NCI-H2227 treated with DMSO at 0.1 percent for 48 hours (cell line): Measurements from ENCODE around the gene SSTR3.
"Not testable (repeated sequence)": the region's sequence is repeated elsewhere in the genome, so short reads cannot be mapped to it uniquely, and the experiment has no call there.

ENCODE experiments used
- DNase-seq: peaks from one replicate; lab custom pipeline; 2025; lab: John Stamatoyannopoulos, UW

SSTR3 gene

DNA sequence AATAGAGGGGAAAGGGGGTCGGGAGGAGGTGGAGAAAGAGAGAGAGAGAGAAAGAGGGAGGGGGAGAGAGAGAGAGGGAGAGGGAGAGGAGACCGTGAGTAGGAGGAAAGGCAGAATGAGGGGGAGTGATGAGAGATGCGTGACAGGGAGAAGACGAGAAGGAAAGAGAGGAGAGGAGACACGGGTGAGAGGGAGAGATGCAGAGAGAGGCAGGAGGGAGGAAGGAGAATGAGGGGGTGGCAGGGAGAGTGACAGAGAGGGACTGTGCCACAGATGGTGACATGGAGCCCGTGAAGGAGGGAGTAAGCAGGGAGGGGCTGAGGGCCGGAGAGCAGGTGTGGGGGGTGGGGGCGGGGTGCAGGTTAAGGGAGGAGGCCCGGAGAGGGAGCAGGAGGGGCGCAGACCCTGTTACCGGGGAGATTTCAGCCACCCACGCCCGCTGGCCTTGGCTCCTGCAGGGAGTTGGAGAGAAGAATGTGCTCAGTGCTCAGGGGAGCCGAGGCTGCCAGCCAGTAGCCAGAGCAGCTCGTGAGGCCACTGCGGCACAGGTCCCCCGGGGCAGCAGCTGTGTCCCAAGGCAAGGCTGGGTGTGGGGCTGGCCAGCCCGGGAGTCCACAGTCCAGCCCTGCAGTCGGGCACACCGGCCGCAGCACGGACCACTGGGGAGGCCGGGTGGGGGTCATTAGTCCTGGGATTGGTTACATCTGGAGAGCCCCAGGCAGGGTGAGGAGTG lies at the start of gene SSTR3:
Gene SSTR3, minus strand, starts transcription at position 304 of the 733 bp plus-strand sequence. CDS start 4,674 bp downstream, outside the sequence.
- DNase-seq: no peak

DNA sequence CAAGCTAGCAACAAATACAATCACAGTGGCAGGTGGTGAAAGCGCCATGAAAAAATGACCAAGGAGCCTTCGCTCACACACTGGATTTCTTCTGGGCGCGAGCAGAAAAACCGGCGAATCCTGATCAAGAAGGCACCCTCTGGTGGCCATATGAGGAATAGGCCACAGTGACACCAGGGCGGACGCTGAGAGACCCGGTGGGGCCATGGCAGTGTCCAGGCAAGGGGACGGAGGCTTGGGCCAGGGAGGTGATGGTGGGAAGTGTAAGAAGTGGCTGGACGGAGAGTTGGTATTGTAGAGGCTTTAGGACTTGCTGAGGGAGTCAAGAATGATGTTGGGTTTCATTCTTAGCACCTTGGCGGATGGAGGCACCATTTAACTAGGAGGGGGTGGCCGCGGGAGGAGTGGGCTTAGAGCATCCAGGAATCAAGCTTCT lies 48.6 kb upstream of the SSTR3 start:
- no peak for DNase-seq

DNA sequence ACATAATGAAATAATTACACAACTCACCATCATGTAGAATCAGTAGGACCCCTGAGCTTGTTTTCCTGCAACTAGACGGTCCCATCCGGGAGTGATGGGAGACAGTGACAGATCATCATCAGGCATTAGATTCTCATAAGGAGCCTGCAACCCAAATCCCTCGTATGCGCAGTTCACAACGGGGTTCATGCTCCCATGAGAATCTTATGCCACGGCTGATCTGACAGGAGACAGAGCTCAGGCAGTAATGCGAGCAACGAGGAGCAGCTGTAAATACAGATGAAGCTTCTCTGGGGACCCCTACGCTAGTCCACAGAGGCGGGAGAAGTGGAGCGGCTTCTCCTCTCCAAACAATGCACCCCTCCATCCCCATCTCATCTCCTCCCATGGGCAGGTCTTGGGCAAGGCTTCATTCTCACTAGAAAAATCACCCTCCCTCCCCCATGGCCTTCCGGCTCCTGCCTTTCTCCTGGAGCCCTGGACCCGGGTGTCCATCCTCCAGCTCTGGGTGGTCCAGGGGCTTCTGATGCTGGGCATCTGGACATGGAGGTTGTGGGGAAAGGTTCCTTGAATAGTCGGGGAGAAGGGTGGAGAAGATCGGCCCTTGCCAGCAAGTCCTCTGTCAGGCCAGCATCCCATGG lies 48.0 kb upstream of the SSTR3 start:
- DNase-seq: no peak

GRCh38 chr22:37259540-37260029 lies 47.3 kb upstream of the SSTR3 start:
- no peak for DNase-seq

GRCh38 chr22:37258753-37259401 lies 46.6 kb upstream of the SSTR3 start:
- DNase-seq: no peak

- no peak for DNase-seq
These were observed 45.9 kb upstream of the SSTR3 start for GRCh38 chr22:37258005-37258752.

DNA sequence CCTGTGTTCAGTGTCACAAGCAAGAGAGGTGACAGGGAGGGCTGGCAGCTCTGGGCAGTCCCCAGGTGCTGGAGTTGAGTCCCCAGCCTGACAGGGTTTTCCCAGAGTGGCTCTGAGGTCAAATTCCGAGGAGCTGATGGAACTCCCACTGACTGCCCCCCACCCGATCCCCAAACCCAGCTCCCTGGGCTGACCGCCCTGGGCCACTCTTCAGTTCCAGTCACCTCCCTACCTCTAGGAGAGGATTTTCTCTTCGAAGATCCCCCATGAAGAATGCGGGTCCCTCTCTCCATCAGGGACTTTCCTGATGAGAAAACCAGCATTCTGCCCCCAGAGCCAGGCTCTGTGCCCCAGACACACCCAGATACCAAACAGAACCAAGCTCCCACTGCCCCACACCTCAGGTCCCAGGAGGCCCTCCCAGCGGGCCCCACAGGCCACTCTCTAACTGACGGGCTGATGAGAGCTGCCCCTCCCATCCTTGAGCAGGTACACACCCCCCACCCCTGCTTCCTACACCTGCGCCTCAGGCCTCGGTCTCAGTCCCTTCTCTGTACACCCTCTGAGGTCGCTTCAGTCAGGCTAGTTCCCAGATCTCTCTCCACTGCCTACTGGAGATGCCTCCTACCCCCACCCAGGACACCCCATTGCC lies 43.9 kb upstream of the SSTR3 start:
- DNase-seq: no peak

DNA sequence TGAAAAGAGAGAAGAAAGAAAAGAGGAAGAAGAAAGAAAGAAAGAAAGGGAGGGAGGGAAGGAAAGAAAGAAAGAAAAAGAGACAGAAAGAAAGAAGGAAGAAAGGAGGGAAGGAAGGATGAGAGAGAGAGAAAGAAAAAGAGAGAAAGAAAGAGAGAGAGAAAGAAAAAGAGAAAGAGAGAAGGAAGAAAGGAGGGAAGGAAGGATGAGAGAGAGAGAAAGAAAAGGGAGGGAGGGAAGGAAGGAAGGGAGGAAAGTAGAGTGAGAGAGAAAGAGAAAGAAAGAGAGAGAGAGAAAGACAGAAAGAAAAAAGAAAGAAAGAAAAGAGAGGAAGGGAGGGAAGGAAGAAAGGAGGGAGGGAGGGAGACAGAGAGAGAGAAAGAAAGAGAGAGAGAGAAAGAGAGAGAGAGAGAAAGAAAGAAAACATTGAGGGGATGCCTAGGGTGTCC lies 43.3 kb upstream of the SSTR3 start:
- no peak for DNase-seq

GRCh38 chr22:37254867-37255233 lies 42.6 kb upstream of the SSTR3 start:
- DNase-seq: no peak

- no peak for DNase-seq
These were observed 42.1 kb upstream of the SSTR3 start for GRCh38 chr22:37254209-37254866.

GRCh38 chr22:37253126-37253660 lies 40.9 kb upstream of the SSTR3 start:
- no peak for DNase-seq

DNA sequence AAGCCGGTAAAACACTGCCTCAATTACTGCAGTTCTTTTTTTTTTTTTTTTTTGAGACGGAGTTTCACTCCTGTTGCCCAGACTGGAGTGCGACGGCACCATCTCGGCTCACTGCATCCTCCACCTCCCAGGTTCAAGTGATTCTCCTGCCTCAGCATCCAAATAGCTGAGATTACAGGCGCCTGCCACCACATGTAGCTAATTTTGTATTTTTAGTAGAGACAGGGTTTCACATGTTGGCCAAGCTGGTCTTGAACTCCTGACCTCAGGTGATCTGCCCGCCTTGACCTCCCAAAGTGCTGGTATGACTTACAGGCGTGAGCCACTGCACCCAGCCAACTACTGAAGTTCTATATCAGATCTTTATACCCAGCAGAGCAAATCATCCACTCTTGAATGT lies 39.6 kb upstream of the SSTR3 start:
- DNase-seq: not testable (repeated sequence)

DNA sequence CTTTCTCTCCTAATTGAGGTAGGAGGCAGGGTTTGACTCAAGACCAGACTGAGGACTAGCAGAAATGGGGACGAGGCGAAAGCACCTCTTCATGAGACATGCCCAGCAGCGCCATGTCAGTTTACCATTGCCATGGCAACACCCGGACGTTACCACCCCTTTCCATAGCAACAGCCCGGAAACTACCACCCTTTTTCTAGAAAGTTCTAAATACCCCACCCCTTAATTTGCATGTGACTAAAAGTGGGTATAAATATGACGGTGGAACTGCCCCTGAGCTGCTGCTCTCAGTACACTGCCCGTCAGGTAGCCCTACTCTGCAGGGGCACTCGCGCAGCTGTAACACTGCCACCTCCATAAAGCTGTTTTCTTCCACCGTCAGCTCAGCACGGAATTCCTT lies 37.7 kb upstream of the SSTR3 start:
- no peak for DNase-seq

GRCh38 chr22:37248251-37248650 lies 36.0 kb upstream of the SSTR3 start:
- DNase-seq: no peak

GRCh38 chr22:37245740-37246139 lies 33.5 kb upstream of the SSTR3 start:
- DNase-seq: no peak

- DNase-seq: no peak
These were observed 32.8 kb upstream of the SSTR3 start for GRCh38 chr22:37244922-37245722.

DNA sequence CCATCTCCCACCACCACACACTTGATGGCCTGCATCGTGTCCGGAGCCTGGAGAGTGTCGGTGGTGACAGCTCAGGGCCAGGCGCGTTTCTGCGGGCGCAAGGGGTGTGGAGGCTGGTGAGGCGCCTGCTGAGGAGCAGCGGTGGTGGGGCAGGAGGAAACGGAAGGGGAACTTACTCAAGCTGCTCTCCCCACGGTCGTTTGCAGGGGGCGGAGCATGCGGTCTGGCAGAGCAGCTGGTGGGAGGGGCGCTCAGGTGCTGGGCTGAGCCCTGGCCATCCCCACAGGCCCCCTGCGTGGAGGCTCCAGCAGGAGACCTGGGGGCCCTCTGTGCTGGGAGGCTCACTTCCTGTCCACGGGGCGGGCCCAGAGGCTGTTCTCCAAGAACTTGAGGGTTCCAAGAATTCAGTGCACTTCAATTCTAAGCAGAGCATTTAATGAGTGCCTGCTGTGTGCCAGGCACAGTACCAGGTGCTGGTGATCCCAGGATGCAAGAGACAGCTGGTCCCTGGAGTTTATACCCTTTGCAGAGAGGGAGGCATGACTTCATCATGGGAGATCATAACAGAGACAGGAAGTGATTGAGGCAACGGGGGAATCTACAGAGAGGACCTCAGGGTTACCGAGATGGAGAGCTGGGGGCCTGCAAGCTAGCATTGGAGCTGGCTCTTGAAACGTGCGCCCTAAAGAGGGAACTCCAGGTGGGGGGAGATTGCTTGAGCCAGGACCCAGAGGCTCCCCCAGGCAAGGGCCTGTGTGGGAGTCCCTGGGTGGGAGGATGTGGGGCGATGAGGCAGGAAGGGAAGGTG lies 32.0 kb upstream of the SSTR3 start, which contains the start of gene RAC2:
Gene RAC2, minus strand, starts transcription at position 156 of the 808 bp plus-strand sequence. Its CDS starts 121 bp downstream, at position 35.
- no peak for DNase-seq

- no peak for DNase-seq
These were observed 31.3 kb upstream of the SSTR3 start for GRCh38 chr22:37243402-37244113.
